ENCODE measurements around the gene KLK7. TPM values are rescaled to one million over a fixed set of nuclear protein-coding genes. Genes with fewer than 3 reads are reported as not detected.

KLK7 gene
- total and polyA plus RNA-seq, 2 experiments from 2014 or later: 0.43 TPM; not detected in 1

GRCh38 chr19:50932018-50932689 is 51.6 kb downstream of the KLK7 start:
- Histone ChIP-seq H3K36me3 (no peaks in the 10 kb centered on the region), H3K27me3 (peaks cover 25% of the 10 kb centered on the region), H3K4me1 (ENCODE audit: low read depth) (no peaks in the 10 kb centered on the region), H3K4me3 (no peak overlapping the region), H3K27ac (no peak overlapping the region), H3K9me3 (ENCODE audit: low read depth) (no peaks in the 10 kb centered on the region)
- no peak for TF ChIP-seq CTCF (IDR thresholded peaks at IDR 0.05; ENCODE audit: low read depth, low read length)
- no peak for DNase-seq (ENCODE audit: low read depth in 1 of 2, low spot score in 1 of 2)

- TF ChIP-seq CTCF (IDR thresholded peaks at IDR 0.05; ENCODE audit: low read depth, low read length): no peak
- H3K27ac ChIP-seq: no peak overlapping the region
- no peak for DNase-seq (ENCODE audit: low read depth in 1 of 2, low spot score in 1 of 2)
- H3K36me3 ChIP-seq: no peaks in the 10 kb centered on the region
- no peaks in the 10 kb centered on the region for H3K9me3 ChIP-seq (ENCODE audit: low read depth)
- no peaks in the 10 kb centered on the region for H3K4me1 ChIP-seq (ENCODE audit: low read depth)
- H3K4me3 ChIP-seq: no peak overlapping the region
- H3K27me3 ChIP-seq: peaks cover 25% of the 10 kb centered on the region
Measured at GRCh38 chr19:50931023-50931422, 52.7 kb downstream of the KLK7 start.

GRCh38 chr19:50928831-50929230 is 54.9 kb downstream of the KLK7 start:
- H3K9me3 ChIP-seq (ENCODE audit: low read depth): no peaks in the 10 kb centered on the region
- H3K27ac ChIP-seq: no peak overlapping the region
- peaks cover 30% of the 10 kb centered on the region for H3K27me3 ChIP-seq
- no peak overlapping the region for H3K4me3 ChIP-seq
- no peaks in the 10 kb centered on the region for H3K36me3 ChIP-seq
- no peak for DNase-seq (ENCODE audit: low read depth in 1 of 2, low spot score in 1 of 2)
- TF ChIP-seq CTCF (IDR thresholded peaks at IDR 0.05; ENCODE audit: low read depth, low read length): no peak
- no peaks in the 10 kb centered on the region for H3K4me1 ChIP-seq (ENCODE audit: low read depth)

Other genes starting within 250 kb of the KLK7 start
- not detected in 2 replicates for gene GPR32, start 213.5 kb downstream of the KLK7 start, total RNA-seq
- gene GPR32, start 213.5 kb downstream of the KLK7 start, polyA plus RNA-seq: not detected in 2 replicates
- gene ACP4, start 193.5 kb downstream of the KLK7 start, total RNA-seq: not detected in 2 replicates
- 0.23 and 0.64 TPM in 2 replicates for gene ACP4, start 193.5 kb downstream of the KLK7 start, polyA plus RNA-seq
- gene KLK1, start 160.1 kb downstream of the KLK7 start, total RNA-seq: not detected in 2 replicates
- not detected in 2 replicates for gene KLK1, start 160.1 kb downstream of the KLK7 start, polyA plus RNA-seq
- not detected in 2 replicates for gene KLK15, start 150.3 kb downstream of the KLK7 start, total RNA-seq
- not detected in 2 replicates for gene KLK15, start 150.3 kb downstream of the KLK7 start, polyA plus RNA-seq
- not detected in 2 replicates for gene KLK3, start 129.0 kb downstream of the KLK7 start, total RNA-seq
- 1.00 TPM in 1 of 2 replicates, not detected in the other for gene KLK3, start 129.0 kb downstream of the KLK7 start, polyA plus RNA-seq
- not detected in 2 replicates for gene KLK2, start 110.5 kb downstream of the KLK7 start, total RNA-seq
- not detected in 2 replicates for gene KLK2, start 110.5 kb downstream of the KLK7 start, polyA plus RNA-seq
- not detected in 2 replicates for gene KLK4, start 72.5 kb downstream of the KLK7 start, total RNA-seq
- gene KLK4, start 72.5 kb downstream of the KLK7 start, polyA plus RNA-seq: not detected in 2 replicates
- not detected in 2 replicates for gene KLK5, start 30.9 kb downstream of the KLK7 start, total RNA-seq
- gene KLK5, start 30.9 kb downstream of the KLK7 start, polyA plus RNA-seq: not detected in 2 replicates
- gene KLK6, start 14.3 kb downstream of the KLK7 start, total RNA-seq: 0.30 and 0.99 TPM in 2 replicates
- 0.67 and 2.5 TPM in 2 replicates for gene KLK6, start 14.3 kb downstream of the KLK7 start, polyA plus RNA-seq
- gene KLK8, start 17.7 kb upstream of the KLK7 start, total RNA-seq: not detected in 2 replicates
- gene KLK8, start 17.7 kb upstream of the KLK7 start, polyA plus RNA-seq: not detected in 2 replicates
- gene KLK10, start 35.8 kb upstream of the KLK7 start, total RNA-seq: 0.07 and 0.66 TPM in 2 replicates
- gene KLK10, start 35.8 kb upstream of the KLK7 start, polyA plus RNA-seq: not detected in 2 replicates
- not detected in 2 replicates for gene KLK11, start 42.7 kb upstream of the KLK7 start, total RNA-seq
- gene KLK11, start 42.7 kb upstream of the KLK7 start, polyA plus RNA-seq: not detected in 2 replicates
- gene KLK12, start 51.1 kb upstream of the KLK7 start, total RNA-seq: not detected in 2 replicates
- not detected in 2 replicates for gene KLK12, start 51.1 kb upstream of the KLK7 start, polyA plus RNA-seq
- gene KLK13, start 81.2 kb upstream of the KLK7 start, total RNA-seq: 0.45 TPM in 1 of 2 replicates, not detected in the other
- not detected in 2 replicates for gene KLK13, start 81.2 kb upstream of the KLK7 start, polyA plus RNA-seq
- 0.24 TPM in 1 of 2 replicates, not detected in the other for gene KLK14, start 99.0 kb upstream of the KLK7 start, total RNA-seq
- gene KLK14, start 99.0 kb upstream of the KLK7 start, polyA plus RNA-seq: 0.75 TPM in 1 of 2 replicates, not detected in the other
- gene CTU1, start 124.5 kb upstream of the KLK7 start, total RNA-seq: 13.5 and 13.8 TPM in 2 replicates
- gene CTU1, start 124.5 kb upstream of the KLK7 start, polyA plus RNA-seq: 9.4 and 15.6 TPM in 2 replicates
- gene SIGLEC9, start 141.0 kb upstream of the KLK7 start, total RNA-seq: not detected in 2 replicates
- not detected in 2 replicates for gene SIGLEC9, start 141.0 kb upstream of the KLK7 start, polyA plus RNA-seq
- gene SIGLEC7, start 158.4 kb upstream of the KLK7 start, total RNA-seq: not detected in 2 replicates
- not detected in 2 replicates for gene SIGLEC7, start 158.4 kb upstream of the KLK7 start, polyA plus RNA-seq
- gene CD33, start 241.2 kb upstream of the KLK7 start, total RNA-seq: not detected in 2 replicates
- gene CD33, start 241.2 kb upstream of the KLK7 start, polyA plus RNA-seq: not detected in 2 replicates